ENCODE results near the gene IQSEC1.

GRCh38 chr3:12907296-12907695, 165.9 kb downstream of the IQSEC1 start:
- TF ChIP-seq CREB1 (IDR thresholded peaks at IDR 0.05; ENCODE audit: low read depth) (no peak), MAX (IDR thresholded peaks at IDR 0.05) (no peak), RAD21 (IDR thresholded peaks at IDR 0.05; ENCODE audit: low read depth) (no peak), CEBPB (IDR thresholded peaks at IDR 0.05) (no peak), EP300 (IDR thresholded peaks at IDR 0.05; ENCODE audit: borderline replicate concordance) (no peak), TAF1 (IDR thresholded peaks at IDR 0.05; ENCODE audit: low read depth) (no peak)

All from Ishikawa (cell line).